IPS-11a (cell line): Measurements from ENCODE around the gene NDFIP1.

Experiments used
- H3K4me3 ChIP-seq: one replicate; pipeline ENCODE4 v1.5.1; 2013; ENCODE audit warnings: low read depth, low read length, control low read depth

NDFIP1 gene

GRCh38 chr5:142117579-142118151 lies 9.1 kb downstream of the NDFIP1 start:
- no peak overlapping the region for H3K4me3 ChIP-seq

- no peak overlapping the region for H3K4me3 ChIP-seq
Measured at GRCh38 chr5:142118155-142118686, 9.6 kb downstream of the NDFIP1 start.

- no peak overlapping the region for H3K4me3 ChIP-seq
Measured at GRCh38 chr5:142119051-142119625, 10.6 kb downstream of the NDFIP1 start.

DNA sequence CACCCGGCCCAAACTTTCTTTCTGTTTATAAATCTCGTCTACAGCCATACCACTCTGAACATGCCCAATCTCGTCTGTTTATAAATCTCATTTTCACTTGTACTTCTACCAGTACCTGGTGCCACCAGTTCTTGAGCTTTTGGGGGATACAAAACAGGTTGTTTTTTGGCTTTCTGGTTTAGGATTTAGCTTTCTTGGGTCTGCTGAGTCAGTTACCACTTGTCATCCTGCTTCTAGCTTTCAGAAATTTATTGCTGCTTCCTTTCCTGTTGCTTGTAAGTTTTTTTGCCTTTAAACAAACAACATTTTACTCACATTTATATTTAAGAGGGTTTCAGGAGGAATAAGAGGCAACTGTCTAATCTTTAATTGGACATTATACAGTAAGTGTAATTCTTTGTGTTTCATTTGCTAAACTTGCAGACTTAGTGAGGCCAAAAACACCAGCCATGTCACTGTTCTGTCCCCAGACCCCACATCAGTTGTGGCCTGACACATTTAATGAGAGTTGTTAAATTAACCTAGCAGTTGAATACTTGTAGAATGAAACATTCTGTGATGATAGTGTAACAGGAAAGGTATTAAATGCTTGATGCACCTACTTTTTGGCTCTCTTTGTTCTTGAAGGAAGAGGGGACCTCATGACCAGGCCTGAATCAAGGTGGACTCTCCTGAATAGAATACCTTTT lies 11.8 kb downstream of the NDFIP1 start:
- H3K4me3 ChIP-seq = no peak overlapping the region

DNA sequence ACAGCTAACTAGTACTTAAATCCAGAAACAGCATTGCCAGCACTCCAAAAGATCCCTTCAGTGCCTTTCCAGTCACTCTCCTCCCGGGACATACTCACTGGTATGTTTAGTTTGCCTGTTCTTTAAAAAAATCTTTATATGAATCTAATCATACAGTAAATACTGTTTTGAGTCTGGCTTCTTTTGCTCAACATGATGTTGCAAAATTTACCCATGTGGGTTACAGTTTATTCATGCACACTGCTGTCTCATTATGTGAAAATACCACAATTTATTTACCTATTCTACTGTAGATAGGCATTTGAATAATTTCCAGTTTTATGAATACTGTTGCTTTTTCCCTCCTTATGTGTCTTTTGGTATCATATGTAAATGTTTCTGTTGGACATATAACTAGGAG lies 13.5 kb downstream of the NDFIP1 start:
- H3K4me3 ChIP-seq = no peak overlapping the region

DNA sequence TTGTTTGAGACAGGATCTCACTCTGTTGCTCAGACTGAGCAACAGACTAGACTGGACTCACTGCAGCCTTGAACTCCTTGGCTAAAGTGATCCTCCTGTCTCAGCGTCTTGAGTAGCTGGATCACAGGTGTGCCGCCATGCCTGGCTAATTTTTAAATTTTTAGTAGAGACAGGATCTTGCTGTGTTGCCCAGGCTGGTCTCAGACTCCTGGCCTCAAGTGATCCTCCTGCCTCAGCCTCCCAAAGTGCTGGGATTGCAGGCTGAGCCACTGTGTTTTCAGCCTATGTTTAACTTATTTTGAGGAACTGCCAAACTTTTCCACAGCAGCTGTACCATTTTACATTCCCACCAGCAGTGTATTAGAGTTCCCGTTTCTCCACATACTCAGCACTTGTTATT lies 16.8 kb downstream of the NDFIP1 start:
- H3K4me3 ChIP-seq = no peak overlapping the region

- no peak overlapping the region for H3K4me3 ChIP-seq
Measured at GRCh38 chr5:142125963-142126362, 17.4 kb downstream of the NDFIP1 start.

- H3K4me3 ChIP-seq = no peak overlapping the region
Measured at GRCh38 chr5:142128675-142129208, 20.2 kb downstream of the NDFIP1 start.

- H3K4me3 ChIP-seq = no peak overlapping the region
Measured at GRCh38 chr5:142129446-142130066, 21.0 kb downstream of the NDFIP1 start.

DNA sequence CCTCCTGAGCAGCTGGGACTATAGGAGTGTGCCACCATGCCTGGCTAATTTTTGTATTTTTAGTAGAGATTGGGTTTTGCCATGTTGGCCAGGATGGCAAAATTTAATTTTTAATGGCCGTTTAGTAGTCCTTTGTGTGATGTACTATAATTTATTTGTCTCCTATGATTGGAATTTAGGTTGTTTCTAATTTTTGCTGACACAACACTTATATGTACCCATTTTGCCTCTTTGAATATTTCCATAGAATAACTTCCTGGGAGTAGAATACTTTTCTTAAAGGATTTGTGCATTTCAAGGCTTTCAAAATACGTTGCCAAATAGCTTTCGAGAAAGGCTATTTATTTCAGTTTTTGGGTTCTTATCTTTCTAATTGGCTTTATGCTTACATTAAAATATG lies 22.8 kb downstream of the NDFIP1 start:
- H3K4me3 ChIP-seq = no peak overlapping the region

DNA sequence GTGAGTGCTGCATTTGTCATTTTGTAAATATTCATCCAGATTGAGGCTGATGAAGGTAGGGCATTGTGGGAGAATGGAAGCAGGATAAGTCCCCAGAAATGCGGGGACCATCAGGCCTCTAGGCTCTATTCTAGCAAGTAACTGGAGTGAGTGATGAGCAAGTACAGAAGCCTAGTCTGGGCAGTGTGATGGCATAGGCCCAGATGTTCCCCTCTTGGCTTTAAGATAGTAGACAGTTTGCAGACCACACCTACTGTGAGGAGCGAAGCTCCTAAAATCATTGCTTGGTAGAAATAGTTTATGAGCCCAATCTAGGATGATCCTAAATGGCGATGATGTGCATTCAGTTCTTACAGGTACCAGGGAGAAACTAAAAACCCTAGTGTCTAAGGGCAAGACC lies 24.3 kb downstream of the NDFIP1 start:
- H3K4me3 ChIP-seq = no peak overlapping the region

DNA sequence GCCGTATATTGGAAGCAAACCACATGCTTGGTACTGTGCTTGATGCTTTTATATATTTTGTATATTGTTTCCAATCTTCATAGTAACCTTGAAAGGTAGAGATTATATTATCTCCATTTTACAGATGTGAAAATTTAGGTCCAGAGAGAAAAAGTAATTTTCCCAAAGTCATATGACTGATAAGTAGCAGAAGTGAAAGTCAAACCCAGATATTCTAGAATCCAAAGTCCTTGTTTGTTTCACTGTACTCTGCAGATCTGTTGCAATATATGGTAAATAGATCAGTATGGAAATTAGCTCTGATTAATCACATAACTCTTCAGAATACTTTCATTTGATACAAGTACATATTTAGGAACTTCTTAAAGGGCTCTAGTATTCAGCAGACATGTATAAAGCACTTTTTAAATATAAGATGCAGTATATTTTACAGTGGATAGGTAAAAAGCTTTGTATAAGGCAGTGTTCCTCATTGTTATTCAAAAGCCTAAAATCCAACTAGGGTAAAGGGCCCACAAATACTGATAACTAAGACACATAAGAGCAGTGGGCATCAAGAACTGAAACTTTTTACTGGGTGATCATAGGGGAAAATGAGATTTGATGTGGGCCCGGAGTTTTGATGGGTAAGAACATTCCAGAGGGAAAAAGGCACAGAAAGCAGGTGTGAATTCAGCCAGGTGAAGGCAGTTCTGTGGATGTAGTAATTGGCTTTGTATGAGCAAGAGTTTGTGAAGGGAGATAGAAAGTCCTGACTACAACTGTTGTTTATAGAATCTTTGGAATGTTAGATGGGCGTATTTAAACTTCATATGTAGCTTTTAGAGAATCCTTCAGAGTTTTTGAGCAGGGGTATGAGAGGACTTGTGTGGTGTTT lies 25.0 kb downstream of the NDFIP1 start:
- H3K4me3 ChIP-seq = no peak overlapping the region

- H3K4me3 ChIP-seq = no peak overlapping the region
Measured at GRCh38 chr5:142134331-142135010, 25.9 kb downstream of the NDFIP1 start.

DNA sequence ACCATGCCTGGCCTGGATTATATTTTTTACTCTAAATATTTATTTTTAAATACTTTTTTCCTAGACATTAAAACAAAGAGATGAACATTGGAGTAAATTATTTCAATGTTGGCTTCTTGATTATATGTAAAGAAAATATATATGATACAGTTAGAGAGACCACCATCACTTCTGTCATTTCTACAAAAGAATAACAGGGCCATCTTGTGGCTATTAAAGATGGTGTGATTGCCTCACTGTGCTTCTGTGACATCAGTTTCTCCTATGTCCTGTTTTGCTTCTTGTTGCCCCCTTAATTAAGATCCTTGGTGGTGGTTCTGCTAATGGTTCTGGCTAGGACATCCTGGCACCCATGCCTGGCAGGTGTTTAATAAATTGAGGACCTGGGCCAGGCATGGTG lies 32.9 kb downstream of the NDFIP1 start:
- no peak overlapping the region for H3K4me3 ChIP-seq

- H3K4me3 ChIP-seq = no peak overlapping the region
Measured at GRCh38 chr5:142143878-142144277, 35.3 kb downstream of the NDFIP1 start.

DNA sequence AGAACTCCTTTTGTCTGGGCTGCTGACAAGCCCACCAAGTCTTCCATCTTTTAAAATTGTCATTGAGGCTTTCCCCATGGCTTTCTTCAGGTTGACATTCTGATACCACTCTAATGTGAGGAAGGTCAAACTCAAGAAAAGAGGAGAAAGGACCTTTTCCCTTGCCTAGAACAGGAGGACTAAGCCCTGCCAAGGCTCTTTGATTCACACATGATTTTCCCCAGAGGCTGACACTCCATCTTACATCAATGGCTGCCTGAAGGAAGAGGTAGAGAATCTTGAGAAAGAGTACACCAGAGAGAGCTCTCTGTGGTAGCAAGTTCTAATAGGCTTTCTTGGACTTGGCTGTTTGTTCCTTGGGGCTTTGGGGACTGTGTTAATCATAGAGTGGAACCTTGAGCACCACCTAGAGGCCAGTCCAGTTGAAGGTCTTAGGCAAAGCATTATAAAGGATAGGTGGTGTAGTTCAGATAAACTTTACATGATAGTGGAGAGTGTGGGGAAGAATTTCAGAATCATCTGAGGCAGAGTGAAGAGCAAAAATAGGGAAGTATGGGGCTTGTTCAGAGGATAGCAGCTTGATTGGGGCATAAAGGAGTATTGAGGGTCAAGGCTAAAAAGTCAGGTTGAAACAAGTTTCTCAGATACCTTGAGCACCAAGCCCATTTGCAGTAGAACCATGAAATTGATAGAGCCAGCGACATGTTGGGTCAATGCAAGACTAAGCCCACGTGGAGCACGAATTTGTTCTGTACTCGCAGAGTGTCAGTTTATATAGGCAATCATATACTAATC lies 36.7 kb downstream of the NDFIP1 start:
- H3K4me3 ChIP-seq = no peak overlapping the region

DNA sequence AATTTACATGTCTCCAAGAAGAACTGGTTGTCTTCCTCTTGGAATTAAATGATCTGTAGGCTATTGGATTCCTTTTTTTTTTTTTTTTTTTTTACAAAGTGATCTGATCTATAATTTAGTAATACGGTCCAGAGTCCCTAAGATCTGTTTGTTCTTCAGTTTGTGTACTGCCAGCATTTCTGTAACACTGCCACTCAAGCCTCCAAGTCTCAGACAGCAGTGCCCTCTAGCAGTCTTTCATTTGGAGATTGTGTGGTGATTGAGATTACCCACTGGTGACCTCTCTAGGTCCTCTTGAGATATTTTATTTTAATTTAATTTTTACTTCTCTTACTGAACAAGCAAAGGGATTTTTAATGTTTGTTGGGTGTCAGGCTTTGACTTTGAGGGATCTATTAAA lies 40.8 kb downstream of the NDFIP1 start:
- H3K4me3 ChIP-seq = no peak overlapping the region

DNA sequence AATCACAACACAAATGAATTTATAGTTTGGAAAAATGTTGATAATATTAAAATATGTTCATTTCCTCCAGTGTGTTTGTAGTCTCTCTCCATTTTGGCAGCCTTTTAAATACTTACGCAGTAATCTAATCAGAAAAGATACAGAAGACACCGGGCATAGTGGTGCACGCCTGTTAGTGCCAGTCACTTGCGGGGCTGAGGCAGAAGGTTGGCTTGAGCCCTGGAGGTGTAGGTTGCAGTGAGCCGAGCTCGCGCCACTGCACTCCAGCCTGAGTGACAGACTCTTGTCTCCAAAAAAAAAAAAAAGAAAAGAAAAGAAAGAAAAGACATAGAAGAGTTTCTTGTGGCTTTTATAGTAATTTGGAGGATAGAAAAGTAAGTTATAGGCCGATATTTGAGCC lies 41.9 kb downstream of the NDFIP1 start:
- H3K4me3 ChIP-seq = no peak overlapping the region
